22Rv1 (cell line): ENCODE data around the gene DSCAM.

ENCODE experiments used
- ZFX ChIP-seq: fragments of 450-650 bp; IDR thresholded peaks from 2 replicates; pipeline ENCODE4 v1.6.1; 2017; ENCODE audit warnings: antibody characterized with exemption, borderline replicate concordance
- TF ChIP-seq, protein P1 (sequence below): fragments of 450-650 bp; IDR thresholded peaks from 2 replicates; pipeline ENCODE4 v1.5.1; 2017; ENCODE audit warnings: mild to moderate bottlenecking

DNA sequence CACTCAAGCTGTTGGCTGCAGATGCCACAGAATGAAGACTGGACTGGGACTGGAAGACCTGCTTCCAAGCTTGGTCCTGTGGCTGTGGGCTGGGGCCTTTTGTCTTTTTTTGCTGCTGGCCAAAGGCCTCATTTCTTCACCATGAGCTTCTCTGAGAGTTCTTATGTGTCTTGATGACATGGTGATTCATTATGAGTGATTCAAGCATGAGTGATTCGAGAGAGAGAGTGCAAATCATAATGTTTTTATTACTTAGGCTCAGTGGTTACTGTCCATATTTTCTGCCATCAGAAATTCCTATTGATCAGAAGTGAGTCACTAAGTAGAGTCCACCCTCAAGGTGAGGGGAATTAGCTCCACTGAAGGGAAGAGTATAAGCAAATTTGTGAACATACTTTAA lies 885.7 kb downstream of the DSCAM start:
- TF ChIP-seq, protein P1, sequence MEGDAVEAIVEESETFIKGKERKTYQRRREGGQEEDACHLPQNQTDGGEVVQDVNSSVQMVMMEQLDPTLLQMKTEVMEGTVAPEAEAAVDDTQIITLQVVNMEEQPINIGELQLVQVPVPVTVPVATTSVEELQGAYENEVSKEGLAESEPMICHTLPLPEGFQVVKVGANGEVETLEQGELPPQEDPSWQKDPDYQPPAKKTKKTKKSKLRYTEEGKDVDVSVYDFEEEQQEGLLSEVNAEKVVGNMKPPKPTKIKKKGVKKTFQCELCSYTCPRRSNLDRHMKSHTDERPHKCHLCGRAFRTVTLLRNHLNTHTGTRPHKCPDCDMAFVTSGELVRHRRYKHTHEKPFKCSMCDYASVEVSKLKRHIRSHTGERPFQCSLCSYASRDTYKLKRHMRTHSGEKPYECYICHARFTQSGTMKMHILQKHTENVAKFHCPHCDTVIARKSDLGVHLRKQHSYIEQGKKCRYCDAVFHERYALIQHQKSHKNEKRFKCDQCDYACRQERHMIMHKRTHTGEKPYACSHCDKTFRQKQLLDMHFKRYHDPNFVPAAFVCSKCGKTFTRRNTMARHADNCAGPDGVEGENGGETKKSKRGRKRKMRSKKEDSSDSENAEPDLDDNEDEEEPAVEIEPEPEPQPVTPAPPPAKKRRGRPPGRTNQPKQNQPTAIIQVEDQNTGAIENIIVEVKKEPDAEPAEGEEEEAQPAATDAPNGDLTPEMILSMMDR, result no peak
- no peak for TF ChIP-seq ZFX
